NCI-H2081 (cell line): ENCODE results near the gene BCL10.

Source experiments
- DNase-seq, 2 experiments: peaks; one replicate each; lab custom pipeline; 2025; lab: John Stamatoyannopoulos, UW

Gene BCL10

DNA sequence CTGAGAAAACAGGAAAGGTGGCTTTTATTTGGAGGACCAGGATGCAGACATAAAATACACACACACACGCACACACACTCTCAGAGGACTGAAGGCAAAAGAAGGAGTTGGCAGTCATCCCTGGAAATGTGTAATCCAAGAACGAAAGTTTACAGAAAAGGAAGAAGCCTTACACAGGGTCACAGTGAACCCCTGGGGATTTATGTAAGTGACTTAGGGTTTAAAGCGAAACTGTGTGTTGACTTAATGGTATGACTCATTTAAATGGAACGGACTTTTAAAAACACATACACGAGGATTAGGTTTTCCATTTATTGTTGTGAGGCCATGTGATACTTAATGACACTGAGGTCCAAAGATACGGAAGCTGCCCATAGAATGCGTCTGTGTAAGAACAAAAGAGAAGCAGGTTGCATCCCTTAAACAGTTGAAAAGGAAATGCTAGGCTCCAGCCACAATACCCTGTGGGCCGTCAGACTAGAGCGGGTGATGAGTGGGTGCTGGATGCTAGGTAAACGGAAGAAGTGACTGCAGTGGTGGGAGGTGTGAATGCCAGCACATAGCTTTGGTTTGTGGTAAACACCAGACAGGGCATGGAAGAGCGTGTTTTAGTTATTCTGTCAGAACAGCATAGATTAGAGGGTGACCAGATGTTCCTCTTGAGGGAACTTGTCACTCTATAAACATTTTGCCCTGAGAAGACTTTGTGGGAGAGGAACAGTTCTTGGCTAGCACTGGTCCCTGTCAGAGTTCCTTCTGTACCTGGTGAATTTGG lies 21.6 kb upstream of the BCL10 start:
- DNase-seq: peak; percentile 24 to 74

DNA sequence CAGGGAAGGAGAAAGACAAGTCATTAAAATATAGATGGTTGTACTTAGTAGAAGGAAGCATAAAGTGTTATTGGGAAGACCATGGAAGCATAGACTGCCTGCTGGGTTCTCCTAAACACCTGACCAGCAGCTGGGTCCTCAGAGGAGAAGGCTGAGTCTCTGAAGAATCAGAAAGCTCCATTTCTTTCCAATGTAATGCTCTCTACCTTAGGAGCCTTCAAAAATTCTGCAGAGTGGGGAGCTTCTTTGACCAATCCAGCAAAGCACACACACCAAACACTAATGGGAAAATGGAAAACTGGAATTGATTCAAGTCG lies 21.1 kb upstream of the BCL10 start:
- no peak for DNase-seq

DNA sequence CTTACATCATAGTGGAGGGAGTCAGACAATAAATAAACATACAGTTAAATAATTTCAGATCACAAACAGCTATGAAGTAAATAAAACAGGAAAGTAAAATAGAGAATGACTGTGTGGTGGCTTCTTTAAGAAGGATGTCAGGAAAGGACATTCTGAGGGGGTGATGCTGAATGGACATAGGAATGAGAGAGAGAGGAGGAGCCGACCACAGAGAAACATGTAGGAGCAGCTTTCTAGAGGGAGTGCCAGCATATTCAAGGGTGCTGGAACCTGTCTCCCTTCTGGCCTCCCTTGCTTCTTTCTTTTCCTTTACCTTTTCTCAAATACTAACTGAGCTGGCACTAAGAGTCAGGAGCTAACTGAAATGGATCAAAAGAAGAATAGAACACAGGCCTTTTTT lies 20.5 kb upstream of the BCL10 start:
- no peak for DNase-seq

DNA sequence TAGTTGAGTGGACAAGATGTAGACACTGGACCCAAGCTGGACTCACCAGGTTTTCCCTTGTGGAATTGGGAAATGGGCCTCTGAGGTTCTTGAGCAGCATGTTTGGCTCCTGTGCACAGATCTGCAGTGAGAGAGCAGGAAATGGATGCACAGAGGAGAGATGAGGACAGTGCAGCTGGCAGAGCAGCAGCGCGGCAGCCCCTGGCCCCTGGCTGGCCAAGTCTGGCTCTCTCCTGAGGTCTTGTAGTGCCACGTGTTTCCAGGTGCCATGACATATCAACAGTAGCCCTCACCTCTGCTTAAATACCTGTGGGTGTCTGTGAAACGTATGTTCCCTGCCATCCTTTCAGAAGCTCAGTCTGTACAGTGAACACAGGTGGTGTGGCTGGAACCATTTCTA lies 19.2 kb upstream of the BCL10 start:
- no peak for DNase-seq

DNA sequence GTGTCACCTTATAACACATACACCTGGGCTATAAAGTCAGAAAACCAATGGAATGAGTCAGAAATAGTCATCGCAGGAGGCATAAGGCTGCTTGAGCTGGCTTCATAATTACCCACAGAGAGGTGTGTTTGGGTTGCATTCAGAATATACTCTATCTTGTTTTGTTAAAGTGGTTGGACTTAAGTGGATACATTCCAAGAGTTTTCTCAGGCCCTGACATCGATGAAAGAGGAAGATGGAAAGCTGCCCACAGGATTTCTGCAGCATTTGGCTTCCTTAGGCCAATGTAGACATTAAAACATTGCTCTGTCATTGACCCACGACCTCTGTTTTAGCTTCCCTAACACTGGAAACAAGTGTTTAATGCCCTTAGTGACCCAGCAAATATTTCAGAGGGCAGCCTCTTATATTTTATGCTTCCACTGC lies 18.6 kb upstream of the BCL10 start:
- no peak for DNase-seq

DNA sequence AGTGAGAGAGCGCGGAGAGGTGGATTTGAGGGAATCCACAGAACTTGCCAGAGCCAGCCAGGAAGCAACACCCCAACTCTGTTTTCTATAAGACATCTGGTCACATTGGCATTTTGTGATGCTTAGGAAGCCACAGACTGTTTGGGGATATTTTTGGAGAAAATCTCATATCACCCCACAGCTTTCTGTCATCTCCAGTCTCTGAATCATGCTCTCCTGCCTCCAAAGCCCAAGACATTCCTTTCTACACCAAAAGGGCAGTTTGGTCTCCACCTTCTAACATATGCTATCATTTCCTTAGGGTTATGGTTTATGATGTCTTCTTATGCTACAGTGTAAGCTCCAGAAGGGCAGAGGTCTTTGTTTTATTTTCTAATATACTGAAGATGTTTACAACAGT lies 14.4 kb upstream of the BCL10 start:
- DNase-seq: no peak

DNA sequence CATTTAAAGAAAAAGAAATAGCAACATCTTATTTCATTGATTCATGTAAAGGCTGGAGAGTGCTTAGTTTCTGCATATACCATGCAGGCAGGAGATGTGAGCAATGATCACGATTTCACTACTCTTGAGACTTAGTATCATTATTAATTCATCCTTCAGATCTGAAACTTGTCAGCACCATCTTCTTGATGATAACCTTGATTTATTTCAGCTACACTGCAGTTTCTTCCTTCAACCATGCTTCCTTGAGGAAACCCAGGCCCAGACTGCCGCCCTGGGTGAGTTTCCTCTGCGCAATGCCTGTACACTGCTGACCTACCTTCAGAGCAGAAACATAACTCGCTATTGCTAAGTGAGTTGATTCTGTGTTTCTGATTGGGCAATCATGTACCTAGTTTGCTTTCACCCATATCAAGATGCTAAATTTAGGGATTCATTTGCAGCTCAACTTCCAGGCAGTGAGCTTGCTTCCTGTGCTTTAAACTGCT lies 13.5 kb upstream of the BCL10 start:
- no peak for DNase-seq

DNA sequence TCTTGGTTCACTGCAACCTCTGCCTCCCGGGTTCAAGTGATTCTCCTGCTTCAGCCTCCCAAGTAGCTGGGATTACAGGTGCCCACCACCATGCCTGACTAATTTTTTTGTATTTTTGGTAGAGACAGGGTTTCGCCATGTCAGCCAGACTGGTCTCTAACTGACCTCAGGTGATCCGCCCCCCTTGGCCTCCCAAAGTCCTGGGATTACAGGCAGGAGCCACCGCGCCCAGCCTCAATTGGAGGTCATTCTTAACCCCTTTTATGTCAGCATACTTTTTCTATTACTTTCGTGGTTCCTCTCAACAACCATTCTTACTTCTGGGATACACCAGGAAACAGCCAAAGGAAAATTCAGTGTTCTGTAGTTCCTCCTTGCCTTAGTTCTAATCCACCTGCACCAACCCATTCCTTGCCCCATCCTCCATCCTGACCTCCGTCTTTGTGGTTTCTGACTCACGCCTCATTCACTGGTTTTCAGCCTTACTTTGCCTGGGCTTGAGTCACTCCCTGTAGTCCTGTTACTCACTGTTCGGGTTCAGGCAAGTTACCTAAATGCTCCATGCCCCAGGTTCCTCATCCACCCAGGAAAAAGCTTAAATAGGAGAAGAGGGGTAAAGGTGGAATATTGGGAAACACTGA lies 12.9 kb upstream of the BCL10 start:
- no peak for DNase-seq

DNA sequence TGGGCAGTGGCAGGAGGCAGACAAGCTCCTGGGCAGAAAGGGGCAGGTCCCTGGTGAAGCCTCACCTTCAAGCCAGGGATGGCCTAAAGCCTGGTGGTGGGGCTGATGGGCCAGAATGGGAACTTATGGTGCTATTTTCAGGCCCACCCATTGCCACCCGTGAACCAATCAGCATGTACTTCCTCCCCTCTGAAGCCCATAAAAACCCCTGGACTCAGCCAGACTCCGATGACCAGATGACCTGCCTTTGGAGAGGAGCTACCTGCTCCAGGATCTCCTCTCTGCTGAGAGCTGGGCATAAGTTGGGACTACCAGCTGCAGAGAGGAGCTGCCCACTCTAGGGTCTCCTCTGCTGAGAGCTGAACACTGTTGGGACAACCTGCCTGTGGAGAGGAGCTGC lies 7.8 kb upstream of the BCL10 start:
- no peak for DNase-seq

DNA sequence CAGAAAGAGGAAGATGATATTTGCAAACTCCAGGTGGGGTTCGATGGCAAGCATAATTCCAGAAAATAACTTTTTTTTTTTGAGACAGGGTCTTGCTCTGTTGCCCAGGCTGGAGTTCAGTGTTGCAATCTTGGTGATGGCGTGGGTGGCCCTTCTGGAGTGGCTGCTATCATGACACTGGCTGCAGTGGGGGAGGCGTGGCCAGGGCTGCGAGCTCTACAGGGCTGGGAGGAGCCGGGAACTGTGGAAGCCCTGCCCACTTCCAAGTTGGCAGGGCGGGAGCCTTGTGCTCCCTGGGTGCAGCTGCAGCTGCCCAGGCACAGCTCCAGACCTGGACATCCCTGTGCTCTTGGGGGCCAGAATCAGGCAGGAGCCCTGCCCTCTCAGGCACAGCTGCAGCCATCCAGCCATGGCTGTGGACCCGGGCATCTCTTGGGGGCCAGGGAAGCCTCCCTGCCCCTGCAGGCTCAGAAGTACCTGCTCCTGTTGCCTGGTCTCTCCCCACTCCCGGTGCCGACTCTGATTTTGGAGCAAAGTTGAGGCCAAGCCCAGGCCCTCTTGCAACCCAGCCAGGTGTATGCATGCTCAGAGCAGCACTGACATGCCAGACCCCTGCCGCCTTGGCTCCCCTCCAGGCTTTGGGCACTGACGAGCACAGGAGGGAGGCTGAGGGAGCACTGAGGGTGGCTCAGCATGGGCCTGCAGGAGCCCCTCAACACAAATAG lies 7.2 kb upstream of the BCL10 start:
- no peak for DNase-seq

DNA sequence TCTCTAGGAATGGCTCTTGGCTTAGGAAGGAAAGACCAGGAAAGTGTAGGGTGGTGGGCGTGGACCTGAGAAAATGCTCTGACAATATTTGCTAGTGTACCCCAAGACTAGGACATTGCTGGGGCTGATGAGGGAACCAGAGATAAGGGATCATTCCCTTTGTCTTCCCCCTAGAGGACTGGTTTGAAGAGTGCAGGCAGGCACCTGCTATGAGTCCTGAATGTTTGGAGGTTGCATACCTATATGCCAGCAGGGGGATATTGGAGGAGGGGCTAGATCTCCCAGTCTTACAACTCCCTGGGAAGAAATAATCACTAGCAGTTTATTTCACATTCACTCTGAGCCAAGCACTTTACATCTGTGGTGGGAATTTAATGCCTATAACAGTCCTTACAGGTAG lies 6.0 kb upstream of the BCL10 start:
- DNase-seq: no peak

DNA sequence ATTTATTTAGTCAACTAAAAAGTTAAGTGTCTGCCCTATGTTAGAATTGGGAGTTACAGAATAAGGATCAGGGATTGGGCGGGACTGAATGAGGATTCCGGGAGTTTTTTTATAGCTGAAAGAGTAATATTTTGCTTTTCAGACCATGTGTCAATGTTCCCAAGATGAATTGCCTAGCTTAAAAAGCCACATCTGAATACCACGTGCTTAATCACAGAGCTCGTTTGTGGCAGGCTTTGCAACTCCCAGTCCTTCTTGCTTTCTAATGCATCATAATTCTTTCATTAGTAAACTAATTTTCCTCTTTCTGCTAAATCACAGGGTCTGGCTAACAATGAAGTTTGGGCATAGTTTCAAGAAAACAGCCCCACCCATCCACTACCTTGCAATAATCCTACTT lies 4.2 kb upstream of the BCL10 start:
- DNase-seq: no peak

DNA sequence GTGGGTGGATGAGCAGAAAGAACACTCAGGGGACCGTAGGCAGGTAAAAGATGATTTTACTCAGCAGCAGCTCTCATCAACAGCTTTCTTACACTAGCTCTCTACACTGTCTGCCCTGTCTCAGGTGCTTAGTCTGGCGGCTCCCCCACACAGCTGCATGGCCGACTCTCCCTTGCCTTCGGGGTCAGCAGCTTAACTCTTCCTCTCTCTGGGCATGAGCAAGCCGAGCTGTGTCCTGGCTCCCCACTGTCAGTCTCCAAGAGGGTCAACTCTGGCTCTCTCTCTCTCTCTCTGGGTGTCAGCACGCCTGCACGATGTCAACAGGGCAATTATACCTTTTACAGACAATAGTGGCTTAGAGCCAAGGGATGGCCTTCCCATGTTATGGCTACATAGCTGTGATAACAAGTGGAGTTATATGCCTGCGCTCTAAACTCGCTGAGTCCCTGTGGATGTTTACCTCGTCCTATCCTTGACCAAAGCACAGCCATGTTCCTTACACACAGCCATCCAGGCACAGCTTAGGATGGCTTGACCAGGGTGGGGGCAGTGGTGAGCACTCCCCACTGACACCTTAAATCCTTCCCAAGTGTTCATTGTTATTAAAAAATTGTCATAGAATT lies 3.1 kb upstream of the BCL10 start:
- DNase-seq: no peak

DNA sequence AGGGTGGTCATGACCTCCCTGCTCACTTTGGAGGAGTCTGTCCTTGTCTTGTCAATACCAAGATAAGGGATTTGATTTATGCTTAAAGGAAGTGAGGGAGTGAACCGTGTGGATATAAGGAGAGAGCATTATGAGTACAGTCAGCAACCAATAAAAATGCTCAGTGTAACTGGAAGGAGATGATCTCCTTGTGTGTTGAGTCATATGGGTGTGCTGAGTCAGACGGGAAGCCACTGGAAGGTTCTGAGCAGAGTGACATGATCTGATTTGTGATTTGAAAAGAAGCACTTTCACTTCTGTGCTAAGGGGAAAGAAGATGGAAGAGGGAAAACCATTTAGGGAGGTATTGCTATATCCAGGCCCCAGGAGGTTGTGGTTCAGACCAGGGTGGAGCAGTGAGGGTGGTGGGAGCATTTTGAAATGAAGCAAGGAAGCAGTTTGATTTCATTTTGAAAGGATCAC lies 2.5 kb upstream of the BCL10 start:
- no peak for DNase-seq

DNA sequence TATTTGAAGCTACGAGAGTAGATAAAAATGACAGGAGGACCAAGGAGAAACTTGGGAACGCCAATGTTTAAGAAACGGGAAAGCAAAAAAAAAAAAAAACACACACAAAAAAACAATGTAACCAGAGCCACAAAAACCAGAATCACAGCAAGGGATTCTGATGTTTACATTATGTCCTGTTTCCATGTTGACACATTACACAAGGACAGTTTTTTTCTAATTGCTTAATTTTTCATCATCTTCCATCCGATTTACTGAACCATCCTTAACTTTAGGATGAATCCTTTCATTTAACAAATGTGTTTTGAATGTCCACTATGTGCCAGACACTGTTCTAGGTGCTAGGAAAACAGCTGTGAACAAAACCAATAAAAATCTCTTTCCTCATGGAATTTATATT lies 1.4 kb upstream of the BCL10 start:
- no peak for DNase-seq

DNA sequence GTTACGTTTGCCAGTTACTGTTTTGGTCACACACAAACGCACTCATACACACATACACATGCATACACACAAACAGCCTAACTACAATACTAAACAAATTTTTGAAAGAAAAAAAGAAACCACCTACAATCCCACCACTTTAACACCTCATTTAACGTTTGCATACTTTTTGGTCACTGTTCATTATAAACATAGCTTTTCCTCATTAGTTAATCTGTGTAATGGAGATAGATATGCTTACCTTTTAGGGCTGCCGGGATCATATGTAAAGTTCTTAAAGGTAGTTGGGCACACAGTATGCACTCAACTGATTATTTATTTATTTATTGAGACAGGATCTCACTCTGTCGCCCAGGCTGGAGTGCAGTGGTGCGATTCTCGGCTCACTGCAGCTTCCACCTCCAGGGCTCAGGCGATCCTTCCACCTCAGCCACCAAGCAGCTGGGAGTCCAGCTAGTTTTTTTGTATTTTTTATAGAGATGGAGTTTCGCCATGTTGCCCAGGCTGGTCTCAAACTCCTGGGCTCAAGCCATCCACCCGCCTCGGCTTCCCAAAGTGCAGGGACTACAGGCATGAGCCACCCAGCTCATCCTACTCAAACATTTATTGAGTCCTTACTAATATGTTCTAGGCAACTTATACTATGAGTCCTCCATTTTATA lies 677 bp upstream of the BCL10 start:
- DNase-seq: no peak

DNA sequence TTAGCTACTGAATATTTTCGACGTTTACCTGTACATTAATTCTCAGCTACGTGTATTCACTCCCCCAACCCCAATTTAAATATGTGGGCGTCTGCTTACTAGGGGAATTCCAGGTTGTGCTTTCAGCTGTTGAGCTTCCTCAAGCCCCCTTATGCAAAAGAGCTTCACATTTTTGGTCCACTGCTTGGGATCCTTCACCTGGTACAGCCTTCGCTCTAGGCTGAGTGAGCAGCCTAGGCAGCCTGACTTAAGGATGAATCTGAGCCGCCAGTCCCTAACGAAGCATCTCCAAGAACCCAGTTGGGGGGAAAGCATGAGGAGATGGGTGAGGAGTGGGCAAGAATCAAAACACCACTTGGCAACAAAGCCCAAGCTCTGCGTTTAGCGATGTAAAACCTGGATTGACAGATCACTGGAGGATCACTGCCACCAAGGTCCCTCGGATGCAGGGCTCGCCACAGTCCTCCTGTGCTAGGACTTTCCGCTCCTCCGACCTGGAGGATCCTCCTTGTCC lies 674 bp downstream of the BCL10 start:
- no peak for DNase-seq

DNA sequence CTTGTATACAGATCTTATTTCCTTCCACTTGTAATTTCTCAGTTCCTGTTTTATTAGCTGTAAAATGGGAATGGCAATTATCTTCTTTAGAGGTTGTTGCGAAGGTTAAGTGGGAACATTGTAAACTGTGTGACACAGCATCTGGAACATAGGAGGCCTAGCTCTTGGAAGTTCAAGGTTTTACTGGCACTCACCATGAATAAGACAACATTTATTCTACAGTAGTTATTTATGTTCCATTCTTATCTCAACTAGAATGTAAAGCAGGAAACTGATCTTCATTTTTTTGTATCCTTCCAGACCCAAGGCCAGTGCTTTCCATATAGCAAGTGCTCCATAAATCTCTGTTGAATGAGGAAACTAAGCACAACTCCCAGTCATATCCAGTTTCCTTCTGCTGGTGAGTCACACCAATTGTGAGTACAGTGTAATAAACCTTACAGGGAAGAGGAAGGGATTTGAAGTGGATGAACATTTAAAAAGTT lies 1.4 kb downstream of the BCL10 start:
- DNase-seq: no peak

DNA sequence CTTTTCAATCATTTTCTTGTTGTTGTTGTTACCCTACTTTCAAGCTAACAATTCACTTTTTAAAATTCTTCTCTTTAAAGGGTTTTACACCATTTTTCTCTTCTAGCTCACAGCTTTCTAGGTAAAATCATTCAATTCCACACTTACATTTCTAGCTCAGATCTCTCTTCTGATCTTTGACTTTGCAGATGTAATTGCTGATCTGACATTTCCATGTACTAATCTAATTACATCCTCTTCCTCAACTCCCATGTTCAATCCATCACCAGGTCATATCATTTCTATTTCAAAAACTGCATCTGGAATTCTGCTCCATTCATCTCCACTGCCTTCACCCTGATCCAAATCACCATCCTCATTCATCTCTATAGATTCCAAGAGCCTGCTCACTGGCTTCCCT lies 3.0 kb downstream of the BCL10 start:
- DNase-seq: no peak

DNA sequence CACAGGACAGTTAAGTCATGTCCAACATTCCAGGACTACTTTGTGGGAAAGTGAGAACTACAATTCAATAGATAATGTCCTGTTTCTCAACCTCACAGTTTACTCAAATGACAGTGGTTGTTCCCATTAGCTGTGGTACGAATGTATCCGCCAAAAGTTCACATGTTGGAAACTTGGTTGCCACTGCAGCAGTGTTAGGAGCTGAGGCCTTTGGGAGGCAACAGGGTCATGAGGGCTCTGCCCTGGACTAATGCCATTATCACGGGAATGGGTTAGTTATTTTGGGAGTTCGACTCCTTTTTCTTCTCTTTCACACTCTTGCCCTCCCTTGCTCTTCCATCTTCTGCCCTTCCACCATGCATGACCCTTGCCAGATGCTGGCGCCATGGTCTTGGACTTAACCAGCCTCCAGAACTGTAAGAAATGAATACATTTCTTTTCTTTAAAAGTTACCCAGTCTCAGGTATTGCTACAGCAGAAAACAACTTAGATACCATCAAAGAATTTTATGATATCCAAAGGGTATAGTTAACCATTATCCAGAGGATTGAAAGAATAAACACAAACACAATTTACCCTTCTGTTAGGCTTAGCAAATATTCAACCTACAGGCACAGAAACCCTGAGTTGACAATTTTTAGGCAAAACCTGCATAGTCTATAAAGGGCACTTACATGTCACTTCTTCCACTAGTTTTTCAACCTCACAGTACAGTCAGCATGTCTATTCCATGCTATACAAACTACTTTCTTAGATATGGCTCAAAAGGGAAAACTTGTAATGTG lies 7.4 kb downstream of the BCL10 start:
- DNase-seq: no peak

DNA sequence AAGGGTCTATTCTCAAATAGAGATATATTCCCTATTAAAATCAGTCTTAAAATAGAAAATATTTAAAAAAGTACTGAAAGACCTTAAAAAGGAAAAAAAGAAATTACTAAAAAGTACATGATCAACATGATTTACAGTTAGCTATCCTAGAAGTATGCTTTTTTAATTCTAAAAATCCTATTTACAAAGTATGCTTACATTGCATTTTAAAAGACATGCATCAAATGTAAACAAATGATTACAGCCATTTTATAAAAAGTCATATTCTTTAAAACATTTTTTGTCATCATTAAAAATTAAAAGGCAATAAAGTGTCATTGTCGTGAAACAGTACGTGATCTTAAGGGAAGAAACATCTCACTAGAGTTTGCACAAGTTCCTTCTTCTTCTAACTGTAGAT lies 9.1 kb downstream of the BCL10 start:
- DNase-seq: no peak
